Measurements from ENCODE around the gene P2RX3.

The P2RX3 gene

DNA sequence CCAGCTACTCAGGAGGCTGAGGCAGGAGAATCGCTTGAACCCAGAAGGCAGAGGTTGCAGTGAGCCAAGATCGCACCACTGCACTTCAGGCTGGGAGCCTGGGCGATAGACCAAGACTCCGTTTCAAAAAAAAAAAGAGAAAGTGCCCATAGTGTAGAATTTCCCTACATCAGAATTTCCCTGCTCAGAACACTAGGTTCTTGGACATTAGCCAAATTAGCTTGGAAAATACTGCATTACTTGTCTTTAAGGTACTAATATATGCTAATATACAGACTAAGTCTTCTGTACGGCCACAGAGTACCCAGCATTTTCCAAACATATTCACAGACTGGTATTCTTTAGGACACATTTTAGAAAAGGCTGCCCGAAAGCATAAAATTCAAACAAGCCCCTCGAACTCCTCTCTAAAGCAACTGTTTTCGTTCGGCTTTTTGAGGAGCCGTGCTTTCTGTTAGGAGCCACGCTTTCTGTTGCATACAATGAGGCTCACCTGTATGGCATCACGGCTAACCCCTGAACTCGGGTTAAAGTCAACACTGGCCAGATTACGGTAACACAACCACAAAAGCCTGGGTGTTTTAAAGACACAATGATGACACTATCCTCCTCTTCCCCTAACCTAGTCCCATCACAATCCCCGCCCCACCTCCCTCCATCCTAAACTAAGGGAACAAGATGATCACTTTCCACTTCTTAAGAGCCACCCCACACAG lies 31.8 kb upstream of the P2RX3 start:
- TF ChIP-seq NFIC (IDR thresholded peaks at IDR 0.05) (peak; percentile 61; the same call in 1 of the 2 replicates), CEBPB (IDR thresholded peaks at IDR 0.05) (no peak)

DNA sequence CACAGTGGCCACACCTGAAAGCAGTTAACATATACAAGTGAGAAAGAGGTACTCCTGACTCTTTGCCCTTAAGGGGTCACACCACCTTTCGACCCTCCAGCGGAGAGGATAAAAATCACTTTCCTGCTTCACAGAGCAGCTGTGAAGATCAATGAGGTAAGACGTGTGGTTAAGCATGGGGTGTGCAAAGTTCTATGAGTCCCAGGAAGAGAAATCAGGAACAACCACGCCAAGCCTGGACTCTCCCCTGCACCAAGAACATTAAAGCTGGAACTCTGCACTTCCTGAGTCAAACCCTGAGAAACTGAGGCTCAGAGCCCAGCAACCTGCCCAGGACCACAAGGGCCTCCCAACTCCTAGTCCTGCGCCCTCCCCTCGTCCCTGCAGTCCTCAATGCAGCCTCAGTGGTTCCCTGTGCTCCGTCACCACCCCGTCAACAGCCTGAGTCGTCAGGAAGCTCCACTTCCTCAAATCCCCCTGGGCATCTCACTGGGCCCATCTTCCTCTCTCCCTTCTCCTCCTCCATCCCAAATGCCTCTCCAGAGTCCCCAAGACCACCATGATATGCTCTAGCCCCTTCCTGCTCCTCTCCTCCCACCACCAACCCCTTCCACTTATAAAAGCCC lies 31.1 kb upstream of the P2RX3 start:
- no peak for TF ChIP-seq TCF12 (IDR thresholded peaks at IDR 0.05; ENCODE audit: low read depth)
- no peak for TF ChIP-seq EGR1 (IDR thresholded peaks at IDR 0.05)
- no peak for TF ChIP-seq CREB1 (IDR thresholded peaks at IDR 0.05; ENCODE audit: low read depth)
- TF ChIP-seq NFIC (IDR thresholded peaks at IDR 0.05), result no peak
- no peak for TF ChIP-seq YY1 (IDR thresholded peaks at IDR 0.05; ENCODE audit: low read depth)
- TF ChIP-seq TAF1 (IDR thresholded peaks at IDR 0.05; ENCODE audit: low read depth), result no peak
- TF ChIP-seq, protein P1, sequence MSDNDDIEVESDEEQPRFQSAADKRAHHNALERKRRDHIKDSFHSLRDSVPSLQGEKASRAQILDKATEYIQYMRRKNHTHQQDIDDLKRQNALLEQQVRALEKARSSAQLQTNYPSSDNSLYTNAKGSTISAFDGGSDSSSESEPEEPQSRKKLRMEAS (IDR thresholded peaks at IDR 0.05), result no peak
- TF ChIP-seq, protein P2, sequence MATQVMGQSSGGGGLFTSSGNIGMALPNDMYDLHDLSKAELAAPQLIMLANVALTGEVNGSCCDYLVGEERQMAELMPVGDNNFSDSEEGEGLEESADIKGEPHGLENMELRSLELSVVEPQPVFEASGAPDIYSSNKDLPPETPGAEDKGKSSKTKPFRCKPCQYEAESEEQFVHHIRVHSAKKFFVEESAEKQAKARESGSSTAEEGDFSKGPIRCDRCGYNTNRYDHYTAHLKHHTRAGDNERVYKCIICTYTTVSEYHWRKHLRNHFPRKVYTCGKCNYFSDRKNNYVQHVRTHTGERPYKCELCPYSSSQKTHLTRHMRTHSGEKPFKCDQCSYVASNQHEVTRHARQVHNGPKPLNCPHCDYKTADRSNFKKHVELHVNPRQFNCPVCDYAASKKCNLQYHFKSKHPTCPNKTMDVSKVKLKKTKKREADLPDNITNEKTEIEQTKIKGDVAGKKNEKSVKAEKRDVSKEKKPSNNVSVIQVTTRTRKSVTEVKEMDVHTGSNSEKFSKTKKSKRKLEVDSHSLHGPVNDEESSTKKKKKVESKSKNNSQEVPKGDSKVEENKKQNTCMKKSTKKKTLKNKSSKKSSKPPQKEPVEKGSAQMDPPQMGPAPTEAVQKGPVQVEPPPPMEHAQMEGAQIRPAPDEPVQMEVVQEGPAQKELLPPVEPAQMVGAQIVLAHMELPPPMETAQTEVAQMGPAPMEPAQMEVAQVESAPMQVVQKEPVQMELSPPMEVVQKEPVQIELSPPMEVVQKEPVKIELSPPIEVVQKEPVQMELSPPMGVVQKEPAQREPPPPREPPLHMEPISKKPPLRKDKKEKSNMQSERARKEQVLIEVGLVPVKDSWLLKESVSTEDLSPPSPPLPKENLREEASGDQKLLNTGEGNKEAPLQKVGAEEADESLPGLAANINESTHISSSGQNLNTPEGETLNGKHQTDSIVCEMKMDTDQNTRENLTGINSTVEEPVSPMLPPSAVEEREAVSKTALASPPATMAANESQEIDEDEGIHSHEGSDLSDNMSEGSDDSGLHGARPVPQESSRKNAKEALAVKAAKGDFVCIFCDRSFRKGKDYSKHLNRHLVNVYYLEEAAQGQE (IDR thresholded peaks at IDR 0.05; ENCODE audit: low read depth), result no peak
- no peak for TF ChIP-seq ZBTB7A (IDR thresholded peaks at IDR 0.05; ENCODE audit: low read depth)

DNA sequence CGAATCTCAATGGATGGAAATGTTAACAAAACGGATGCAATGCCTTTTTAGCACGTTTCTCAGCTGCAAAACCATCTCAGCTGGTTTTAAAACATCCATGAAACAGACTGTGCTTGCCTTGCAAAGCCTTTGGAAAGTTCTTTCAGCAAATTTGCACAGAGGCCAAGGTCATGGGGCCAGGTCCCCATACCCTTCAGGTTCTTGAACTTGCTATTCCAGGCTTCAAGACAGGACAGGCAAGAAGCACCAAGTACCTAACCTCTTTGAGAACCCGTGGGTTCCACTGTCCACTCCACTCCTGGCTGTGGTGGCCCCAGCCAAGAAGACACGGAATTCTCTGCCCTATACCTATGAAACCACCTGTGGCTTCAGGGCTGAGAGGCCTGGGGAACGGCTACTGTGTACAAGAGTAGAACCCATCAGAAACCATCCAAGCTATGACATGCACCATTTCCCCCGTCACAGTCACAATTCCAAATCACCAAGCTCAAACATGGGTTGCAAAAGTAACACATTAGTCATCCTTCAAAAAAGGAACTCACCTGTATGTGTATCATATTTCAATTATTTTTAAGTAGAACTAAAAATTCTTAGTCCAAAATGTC lies 30.4 kb upstream of the P2RX3 start:
- no peak for TF ChIP-seq NFIC (IDR thresholded peaks at IDR 0.05)
- TF ChIP-seq, protein P1 (IDR thresholded peaks at IDR 0.05), result no peak
- no peak for TF ChIP-seq EP300 (IDR thresholded peaks at IDR 0.05; ENCODE audit: borderline replicate concordance)
- TF ChIP-seq, protein P3, sequence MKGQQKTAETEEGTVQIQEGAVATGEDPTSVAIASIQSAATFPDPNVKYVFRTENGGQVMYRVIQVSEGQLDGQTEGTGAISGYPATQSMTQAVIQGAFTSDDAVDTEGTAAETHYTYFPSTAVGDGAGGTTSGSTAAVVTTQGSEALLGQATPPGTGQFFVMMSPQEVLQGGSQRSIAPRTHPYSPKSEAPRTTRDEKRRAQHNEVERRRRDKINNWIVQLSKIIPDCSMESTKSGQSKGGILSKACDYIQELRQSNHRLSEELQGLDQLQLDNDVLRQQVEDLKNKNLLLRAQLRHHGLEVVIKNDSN (IDR thresholded peaks at IDR 0.05), result no peak
- TF ChIP-seq, protein P2 (IDR thresholded peaks at IDR 0.05; ENCODE audit: low read depth), result no peak
- no peak for TF ChIP-seq TEAD4 (IDR thresholded peaks at IDR 0.05)
- no peak for TF ChIP-seq RAD21 (IDR thresholded peaks at IDR 0.05; ENCODE audit: low read depth)
- no peak for TF ChIP-seq CREB1 (IDR thresholded peaks at IDR 0.05; ENCODE audit: low read depth)
- TF ChIP-seq CEBPB (IDR thresholded peaks at IDR 0.05), result no peak
- TF ChIP-seq EGR1 (IDR thresholded peaks at IDR 0.05), result no peak
- TF ChIP-seq TAF1 (IDR thresholded peaks at IDR 0.05; ENCODE audit: low read depth), result no peak
- TF ChIP-seq TCF12 (IDR thresholded peaks at IDR 0.05; ENCODE audit: low read depth), result no peak
- TF ChIP-seq FOXM1 (IDR thresholded peaks at IDR 0.05; ENCODE audit: borderline replicate concordance, low read depth), result no peak
- TF ChIP-seq YY1 (IDR thresholded peaks at IDR 0.05; ENCODE audit: low read depth), result no peak
- no peak for TF ChIP-seq ZBTB7A (IDR thresholded peaks at IDR 0.05; ENCODE audit: low read depth)

DNA sequence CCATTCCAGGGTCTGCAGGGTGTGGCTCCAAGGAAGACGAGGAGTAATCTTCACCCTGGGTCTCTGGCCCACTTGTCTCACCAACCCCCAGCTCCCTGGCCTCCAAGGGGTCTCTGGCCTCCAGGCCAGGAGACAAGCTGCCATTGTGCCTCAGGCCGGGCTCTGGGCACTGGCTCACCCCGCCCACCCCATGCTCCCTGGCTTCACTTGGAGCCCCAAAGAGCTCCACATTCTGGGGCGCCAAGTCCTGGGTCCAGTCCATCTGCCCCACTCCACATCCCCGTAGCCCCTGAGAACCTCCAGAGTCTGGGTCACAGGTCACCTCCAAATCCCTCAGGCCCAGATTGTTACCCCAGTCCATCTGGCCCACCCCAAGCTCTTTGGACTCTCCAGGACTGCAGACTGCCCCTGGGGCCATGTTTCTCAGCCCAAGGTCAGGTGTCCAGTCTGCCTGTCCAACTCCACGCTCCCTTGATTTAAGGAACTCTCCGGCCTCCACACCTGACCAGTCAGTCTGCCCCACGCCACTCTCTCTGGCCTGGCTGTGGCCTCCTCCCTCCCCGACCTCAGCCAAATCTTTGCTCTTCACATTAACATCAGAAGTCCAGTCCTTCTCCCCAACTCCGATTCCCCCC lies 29.6 kb upstream of the P2RX3 start:
- TF ChIP-seq TCF12 (IDR thresholded peaks at IDR 0.05; ENCODE audit: low read depth), result no peak
- TF ChIP-seq CEBPB (IDR thresholded peaks at IDR 0.05), result no peak
- TF ChIP-seq RAD21 (IDR thresholded peaks at IDR 0.05; ENCODE audit: low read depth), result no peak
- no peak for TF ChIP-seq YY1 (IDR thresholded peaks at IDR 0.05; ENCODE audit: low read depth)
- no peak for TF ChIP-seq TEAD4 (IDR thresholded peaks at IDR 0.05)
- no peak for TF ChIP-seq CREB1 (IDR thresholded peaks at IDR 0.05; ENCODE audit: low read depth)
- TF ChIP-seq TAF1 (IDR thresholded peaks at IDR 0.05; ENCODE audit: low read depth), result no peak
- TF ChIP-seq, protein P1 (IDR thresholded peaks at IDR 0.05), result no peak
- no peak for TF ChIP-seq EGR1 (IDR thresholded peaks at IDR 0.05)
- TF ChIP-seq, protein P3 (IDR thresholded peaks at IDR 0.05), result no peak
